Activated CD4-positive, CD25-positive, alpha-beta regulatory T cell treated with anti-CD3 and anti-CD28 coated beads, Interleukin-2, amount 50 U/mL, for 72 hours (primary cell): ENCODE results near the gene PTPN3.

ENCODE experiments used
- DNase-seq: peaks from one replicate; pipeline ENCODE4 v3.0.0; 2021

The PTPN3 gene

GRCh38 chr9:109328978-109329637 is 169.0 kb downstream of the PTPN3 start:
- DNase-seq: no peak
